ENCODE results near the gene CACNA1I.

GRCh38 chr22:39623603-39624500, 53.3 kb downstream of the CACNA1I start:
- TF ChIP-seq EZH2 (IDR thresholded peaks at IDR 0.05) (no peak), POLR2AphosphoS5 (IDR thresholded peaks at IDR 0.05; ENCODE audit: borderline replicate concordance, low read depth, low read length) (no peak)

Measured in SK-N-MC (cell line).